Measurements from ENCODE around the gene CNOT4.

CNOT4 gene

GRCh38 chr7:135343361-135343760 is 166.5 kb downstream of the CNOT4 start:
- no peaks in the 10 kb centered on the region for H3K27me3 ChIP-seq (ENCODE audit: control insufficient read depth, insufficient read depth, low read length)
- H3K9me3 ChIP-seq (ENCODE audit: control insufficient read depth, low read length) = no peaks in the 10 kb centered on the region
- H3K9ac ChIP-seq (ENCODE audit: low read length) = no peak overlapping the region
- no peak overlapping the region for H3K4me3 ChIP-seq (ENCODE audit: low read length)
- no peaks in the 10 kb centered on the region for H3K4me1 ChIP-seq (ENCODE audit: control insufficient read depth, insufficient read depth, low read length)
- H3K36me3 ChIP-seq (ENCODE audit: control insufficient read depth, insufficient read depth, low read length) = no peaks in the 10 kb centered on the region

GRCh38 chr7:135342887-135343286 is 167.0 kb downstream of the CNOT4 start:
- Histone ChIP-seq H3K27me3 (ENCODE audit: control insufficient read depth, insufficient read depth, low read length) (no peaks in the 10 kb centered on the region), H3K9me3 (ENCODE audit: control insufficient read depth, low read length) (no peaks in the 10 kb centered on the region), H3K9ac (ENCODE audit: low read length) (no peak overlapping the region), H3K36me3 (ENCODE audit: control insufficient read depth, insufficient read depth, low read length) (no peaks in the 10 kb centered on the region), H3K4me1 (ENCODE audit: control insufficient read depth, insufficient read depth, low read length) (no peaks in the 10 kb centered on the region), H3K4me3 (ENCODE audit: low read length) (no peak overlapping the region)

- no peak overlapping the region for H3K9ac ChIP-seq (ENCODE audit: low read length)
- no peaks in the 10 kb centered on the region for H3K9me3 ChIP-seq (ENCODE audit: control insufficient read depth, low read length)
- H3K36me3 ChIP-seq (ENCODE audit: control insufficient read depth, insufficient read depth, low read length) = no peaks in the 10 kb centered on the region
- no peak overlapping the region for H3K4me3 ChIP-seq (ENCODE audit: low read length)
- no peaks in the 10 kb centered on the region for H3K27me3 ChIP-seq (ENCODE audit: control insufficient read depth, insufficient read depth, low read length)
- no peaks in the 10 kb centered on the region for H3K4me1 ChIP-seq (ENCODE audit: control insufficient read depth, insufficient read depth, low read length)
These were observed 168.9 kb downstream of the CNOT4 start for GRCh38 chr7:135341049-135341448.

- H3K36me3 ChIP-seq (ENCODE audit: control insufficient read depth, insufficient read depth, low read length) = no peaks in the 10 kb centered on the region
- H3K9ac ChIP-seq (ENCODE audit: low read length) = no peak overlapping the region
- no peaks in the 10 kb centered on the region for H3K9me3 ChIP-seq (ENCODE audit: control insufficient read depth, low read length)
- no peaks in the 10 kb centered on the region for H3K27me3 ChIP-seq (ENCODE audit: control insufficient read depth, insufficient read depth, low read length)
- no peak overlapping the region for H3K4me3 ChIP-seq (ENCODE audit: low read length)
- no peaks in the 10 kb centered on the region for H3K4me1 ChIP-seq (ENCODE audit: control insufficient read depth, insufficient read depth, low read length)
These were observed 171.8 kb downstream of the CNOT4 start for GRCh38 chr7:135337977-135338550.

DNA sequence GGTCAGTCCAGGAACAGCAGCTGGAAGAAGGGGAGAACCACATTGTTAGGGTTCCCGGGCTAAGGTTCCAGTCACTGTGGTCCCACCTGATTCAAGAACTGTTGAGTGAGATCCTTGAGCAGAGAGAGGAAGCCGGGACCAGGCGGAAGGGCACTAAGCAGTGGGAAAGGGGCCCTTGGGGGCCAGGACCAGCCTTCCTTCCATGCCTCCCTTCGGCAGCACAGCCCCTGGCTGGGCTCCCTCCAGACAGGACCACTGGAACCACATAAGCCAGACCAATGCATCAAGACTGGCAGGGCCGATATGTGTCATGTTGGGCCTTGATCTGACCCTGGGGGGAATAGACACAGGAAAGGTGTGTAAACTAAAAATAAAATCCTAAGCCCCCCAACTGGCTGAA is 172.4 kb downstream of the CNOT4 start:
- no peaks in the 10 kb centered on the region for H3K27me3 ChIP-seq (ENCODE audit: control insufficient read depth, insufficient read depth, low read length)
- no peak overlapping the region for H3K9ac ChIP-seq (ENCODE audit: low read length)
- H3K9me3 ChIP-seq (ENCODE audit: control insufficient read depth, low read length) = no peaks in the 10 kb centered on the region
- H3K4me1 ChIP-seq (ENCODE audit: control insufficient read depth, insufficient read depth, low read length) = no peaks in the 10 kb centered on the region
- H3K36me3 ChIP-seq (ENCODE audit: control insufficient read depth, insufficient read depth, low read length) = no peaks in the 10 kb centered on the region
- no peak overlapping the region for H3K4me3 ChIP-seq (ENCODE audit: low read length)

DNA sequence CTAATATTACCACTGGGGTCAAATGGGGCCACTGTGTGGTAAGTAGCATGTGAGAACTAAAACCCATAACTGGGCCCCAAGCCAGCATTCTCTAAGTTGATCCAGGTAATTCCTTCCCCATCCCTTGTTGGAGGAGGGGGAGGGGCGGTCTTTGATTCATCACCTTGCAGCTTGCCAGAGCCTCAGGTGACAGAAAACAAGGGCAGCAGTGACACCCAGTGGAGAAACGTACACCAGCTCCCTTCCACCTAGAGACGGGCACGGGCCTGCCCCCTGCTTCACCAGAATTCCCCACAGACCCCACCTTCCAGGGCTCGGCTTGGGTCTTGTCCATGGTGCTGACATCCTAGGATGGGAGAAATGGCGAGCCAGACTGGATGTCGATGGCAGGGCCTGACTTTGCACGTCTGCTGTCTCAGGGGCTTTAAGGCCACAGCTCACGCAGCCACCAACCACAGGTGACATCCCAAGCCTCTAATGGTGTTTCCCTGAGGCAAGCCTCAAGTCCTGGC is 174.2 kb downstream of the CNOT4 start:
- H3K4me3 ChIP-seq (ENCODE audit: low read length) = no peak overlapping the region
- H3K9ac ChIP-seq (ENCODE audit: low read length) = no peak overlapping the region
- H3K36me3 ChIP-seq (ENCODE audit: control insufficient read depth, insufficient read depth, low read length) = no peaks in the 10 kb centered on the region
- H3K9me3 ChIP-seq (ENCODE audit: control insufficient read depth, low read length) = no peaks in the 10 kb centered on the region
- no peaks in the 10 kb centered on the region for H3K4me1 ChIP-seq (ENCODE audit: control insufficient read depth, insufficient read depth, low read length)
- no peaks in the 10 kb centered on the region for H3K27me3 ChIP-seq (ENCODE audit: control insufficient read depth, insufficient read depth, low read length)

DNA sequence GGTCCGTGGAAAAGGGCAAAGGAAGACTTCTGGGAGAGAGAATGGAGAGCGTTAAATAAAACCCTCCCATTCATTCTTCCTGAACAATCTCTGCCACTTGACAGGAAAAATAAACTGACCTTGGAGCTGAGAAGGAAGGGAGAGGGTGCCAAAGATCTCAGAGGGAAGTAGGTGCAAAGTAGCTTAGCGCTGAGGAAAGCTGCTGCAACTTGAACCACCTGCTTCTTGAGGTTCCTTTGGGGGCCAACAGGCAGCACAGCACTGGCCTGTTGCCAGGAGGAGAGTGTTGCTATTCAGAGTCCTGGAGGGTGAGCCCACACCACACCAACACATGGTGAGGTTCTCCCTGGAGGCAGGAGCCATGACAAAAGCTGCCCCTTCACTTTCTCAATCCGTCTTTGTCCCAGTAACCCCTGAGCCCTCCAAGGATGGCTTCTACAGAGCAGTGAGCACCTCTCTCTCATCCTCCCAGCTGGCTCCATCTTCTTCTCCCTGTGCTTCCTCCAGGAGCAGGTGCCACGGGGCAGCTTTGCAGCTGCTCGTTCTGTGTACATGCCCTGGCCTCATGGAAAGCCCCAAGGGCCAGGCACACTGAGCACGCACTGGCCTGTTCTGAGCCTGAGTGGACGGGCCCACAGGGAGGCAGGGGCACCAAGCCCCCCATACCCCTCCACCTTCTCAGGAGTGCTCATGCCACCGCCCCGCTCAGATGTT is 174.9 kb downstream of the CNOT4 start:
- H3K4me3 ChIP-seq (ENCODE audit: low read length) = no peak overlapping the region
- H3K9me3 ChIP-seq (ENCODE audit: control insufficient read depth, low read length) = no peaks in the 10 kb centered on the region
- H3K36me3 ChIP-seq (ENCODE audit: control insufficient read depth, insufficient read depth, low read length) = no peaks in the 10 kb centered on the region
- no peak overlapping the region for H3K9ac ChIP-seq (ENCODE audit: low read length)
- H3K27me3 ChIP-seq (ENCODE audit: control insufficient read depth, insufficient read depth, low read length) = no peaks in the 10 kb centered on the region
- H3K4me1 ChIP-seq (ENCODE audit: control insufficient read depth, insufficient read depth, low read length) = no peaks in the 10 kb centered on the region

DNA sequence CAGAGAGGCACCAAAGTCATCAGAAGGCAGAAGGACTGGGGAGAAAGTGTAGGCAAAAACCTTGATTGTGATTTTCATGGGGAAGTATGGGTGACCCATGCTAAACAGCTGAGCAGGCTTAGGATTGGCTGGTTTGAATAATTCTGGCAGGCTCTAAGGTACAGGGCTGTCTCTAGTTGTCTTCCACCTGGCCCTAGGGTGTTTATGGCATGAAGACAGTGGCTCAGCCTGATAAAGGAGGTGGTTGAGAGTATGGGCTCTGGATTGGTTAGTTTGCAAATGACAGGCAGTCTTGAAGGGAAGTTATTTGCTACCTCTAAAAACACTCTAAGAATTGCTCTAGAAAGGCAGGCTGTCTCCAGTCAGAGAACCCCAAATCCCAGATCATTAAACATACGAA is 176.0 kb downstream of the CNOT4 start:
- Histone ChIP-seq H3K9ac (ENCODE audit: low read length) (no peak overlapping the region), H3K36me3 (ENCODE audit: control insufficient read depth, insufficient read depth, low read length) (no peaks in the 10 kb centered on the region), H3K9me3 (ENCODE audit: control insufficient read depth, low read length) (no peaks in the 10 kb centered on the region), H3K4me1 (ENCODE audit: control insufficient read depth, insufficient read depth, low read length) (no peaks in the 10 kb centered on the region), H3K27me3 (ENCODE audit: control insufficient read depth, insufficient read depth, low read length) (no peaks in the 10 kb centered on the region), H3K4me3 (ENCODE audit: low read length) (no peak overlapping the region)

- Histone ChIP-seq H3K9me3 (ENCODE audit: control insufficient read depth, low read length) (no peaks in the 10 kb centered on the region), H3K4me1 (ENCODE audit: control insufficient read depth, insufficient read depth, low read length) (no peaks in the 10 kb centered on the region), H3K36me3 (ENCODE audit: control insufficient read depth, insufficient read depth, low read length) (no peaks in the 10 kb centered on the region), H3K4me3 (ENCODE audit: low read length) (no peak overlapping the region), H3K27me3 (ENCODE audit: control insufficient read depth, insufficient read depth, low read length) (no peaks in the 10 kb centered on the region), H3K9ac (ENCODE audit: low read length) (no peak overlapping the region)
These were observed 176.7 kb downstream of the CNOT4 start for GRCh38 chr7:135333200-135333599.

DNA sequence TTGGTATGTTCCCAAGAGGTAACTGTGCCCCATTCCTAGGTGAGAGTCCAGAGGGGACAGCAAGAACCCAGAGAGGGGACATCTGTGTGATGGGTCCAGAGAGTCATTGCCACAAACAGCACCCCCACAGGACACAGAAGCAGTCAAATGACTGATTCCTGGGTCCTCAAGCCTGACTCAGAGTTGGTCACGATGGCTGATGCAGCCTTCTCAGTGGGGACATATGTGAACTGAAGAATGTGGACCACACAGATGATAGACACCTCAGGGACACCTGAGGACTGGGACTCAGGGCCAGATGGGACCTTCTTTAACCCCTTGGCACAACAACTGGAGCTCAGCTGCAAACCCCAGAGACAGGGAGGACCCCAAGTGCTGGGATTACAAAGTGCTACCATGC is 179.8 kb downstream of the CNOT4 start:
- H3K27me3 ChIP-seq (ENCODE audit: control insufficient read depth, insufficient read depth, low read length) = no peaks in the 10 kb centered on the region
- H3K9me3 ChIP-seq (ENCODE audit: control insufficient read depth, low read length) = no peaks in the 10 kb centered on the region
- no peak overlapping the region for H3K4me3 ChIP-seq (ENCODE audit: low read length)
- H3K36me3 ChIP-seq (ENCODE audit: control insufficient read depth, insufficient read depth, low read length) = no peaks in the 10 kb centered on the region
- no peaks in the 10 kb centered on the region for H3K4me1 ChIP-seq (ENCODE audit: control insufficient read depth, insufficient read depth, low read length)
- no peak overlapping the region for H3K9ac ChIP-seq (ENCODE audit: low read length)

DNA sequence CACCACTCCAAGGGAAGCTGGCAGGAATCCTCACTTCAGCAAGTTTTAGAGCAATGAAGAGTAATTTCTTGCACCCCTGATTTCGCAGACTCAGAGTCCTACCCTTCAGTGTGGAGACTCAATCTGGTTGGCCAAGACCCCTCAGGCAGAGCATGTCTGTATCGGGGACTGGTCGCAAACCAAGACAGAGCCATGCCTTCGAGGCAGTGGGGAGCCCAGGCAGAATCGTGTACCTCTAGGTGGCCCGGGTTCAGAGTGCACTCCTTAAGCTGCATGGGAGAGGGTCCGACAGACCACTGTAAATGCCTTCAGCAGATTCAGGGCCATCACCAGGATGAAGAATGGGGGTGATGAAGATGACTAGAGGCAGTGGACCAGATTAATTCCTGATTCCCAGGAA is 181.4 kb downstream of the CNOT4 start:
- Histone ChIP-seq H3K9ac (ENCODE audit: low read length) (no peak overlapping the region), H3K36me3 (ENCODE audit: control insufficient read depth, insufficient read depth, low read length) (no peaks in the 10 kb centered on the region), H3K27me3 (ENCODE audit: control insufficient read depth, insufficient read depth, low read length) (no peaks in the 10 kb centered on the region), H3K4me3 (ENCODE audit: low read length) (no peak overlapping the region), H3K4me1 (ENCODE audit: control insufficient read depth, insufficient read depth, low read length) (no peaks in the 10 kb centered on the region), H3K9me3 (ENCODE audit: control insufficient read depth, low read length) (no peaks in the 10 kb centered on the region)

DNA sequence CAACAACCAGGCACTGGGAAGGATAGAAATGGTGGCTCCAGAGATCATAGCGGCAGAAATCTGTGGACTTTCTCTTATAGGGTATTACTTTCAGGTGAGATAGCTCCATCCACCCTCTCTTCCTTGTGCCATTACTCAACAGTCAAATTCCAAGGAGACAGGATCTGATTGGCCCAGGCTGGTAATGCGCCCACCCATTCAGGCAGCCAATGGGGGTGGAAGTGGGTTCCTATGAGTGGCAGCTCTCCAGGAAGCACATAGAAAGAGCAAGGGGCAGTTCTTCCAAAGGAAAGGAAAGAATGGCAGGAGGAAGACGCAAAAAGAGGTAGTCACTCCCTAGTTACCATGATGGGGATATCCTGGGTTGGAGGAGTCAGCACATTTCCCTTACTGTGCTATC is 181.8 kb downstream of the CNOT4 start:
- H3K27me3 ChIP-seq (ENCODE audit: control insufficient read depth, insufficient read depth, low read length) = no peaks in the 10 kb centered on the region
- no peaks in the 10 kb centered on the region for H3K4me1 ChIP-seq (ENCODE audit: control insufficient read depth, insufficient read depth, low read length)
- no peak overlapping the region for H3K9ac ChIP-seq (ENCODE audit: low read length)
- no peaks in the 10 kb centered on the region for H3K9me3 ChIP-seq (ENCODE audit: control insufficient read depth, low read length)
- no peak overlapping the region for H3K4me3 ChIP-seq (ENCODE audit: low read length)
- no peaks in the 10 kb centered on the region for H3K36me3 ChIP-seq (ENCODE audit: control insufficient read depth, insufficient read depth, low read length)
